Adrenal gland (tissue), 12 donors: Measurements from ENCODE around the gene PDE2A. TPM values are rescaled to one million over a fixed set of nuclear protein-coding genes. Genes with fewer than 3 reads are reported as not detected.

ENCODE experiments used
- DNase-seq, 7 donors: peaks; one replicate each; pipeline ENCODE4 v3.0.0-alpha.2; 2019 to 2020
- H3K27ac ChIP-seq, 5 donors: fragments of 200-600 bp; sonication (generic) in 4 of 5; 1 replicate in 3 of 5; 2 replicates in 2 of 5; pipeline versions ENCODE4 v1.5.1 to v1.8.0; 2016 to 2020; ENCODE audit warnings: mild to moderate bottlenecking in 1 of 5
- H3K27me3 ChIP-seq: fragments of 200-600 bp; 2 replicates; pipeline ENCODE4 v1.8.0; 2021
- H3K36me3 ChIP-seq, 2 donors: fragments of 200-600 bp; replicated peaks in 1 of 2; 1 replicate in 1 of 2; 2 replicates in 1 of 2; pipeline versions ENCODE4 v1.5.1 to v1.8.0; 2018 to 2022
- H3K4me1 ChIP-seq, 2 donors: fragments of 200-600 bp; replicated peaks in 1 of 2; 1 replicate in 1 of 2; 2 replicates in 1 of 2; pipeline versions ENCODE4 v1.5.1 to v1.8.0; 2018 to 2021
- H3K4me3 ChIP-seq, 4 donors: fragments of 200-600 bp; sonication (generic) in 3 of 4; one replicate each; pipeline ENCODE4 v1.5.1; 2016 to 2018
- H3K9me3 ChIP-seq, 3 donors: fragments of 200-600 bp; sonication (generic) in 1 of 3; replicated peaks in 1 of 3; 1 replicate in 2 of 3; 2 replicates in 1 of 3; pipeline versions ENCODE4 v1.5.1 to v1.8.0; 2016 to 2021
- CTCF ChIP-seq, 6 experiments: fragments of 450-650 bp in 4 of 6; fragments of 200-600 bp in 2 of 6; sonication (generic) in 1 of 6; IDR thresholded peaks; 1 replicate in 5 of 6; 2 replicates in 1 of 6; pipeline versions ENCODE4 v1.5.1 to v1.8.0; 2016 to 2021; ENCODE audit warnings: antibody characterized with exemption in 6 of 6, mild to moderate bottlenecking in 2 of 6, moderate library complexity in 1 of 6
- POLR2A ChIP-seq, 2 donors: fragments of 450-650 bp; IDR thresholded peaks; one replicate each; pipeline ENCODE4 v1.6.1; 2017; ENCODE audit warnings: antibody characterized with exemption in 2 of 2, mild to moderate bottlenecking in 2 of 2, moderate library complexity in 1 of 2
- WGBS, 4 donors: extraction: QIAGEN DNeasy Blood & Tissue Kit in 2 of 4; methylation state at CpG; one replicate each; pipeline versions ENCODE4 v1.1.5 to v1.1.7; 2013 to 2017; 5-methylcytosine and 5-hydroxymethylcytosine counted together
- intact Hi-C, 2 donors: fragments of 100-400 bp; cut with DNase I; formaldehyde crosslinking; loops; one replicate each; pipeline versions ENCODE4 v1.14.1 to v1.15.0; 2022 to 2023
- polyA plus RNA-seq, 3 donors: library from polyadenylated mRNA; stranded (reverse); fragments of 200-250 nt in 2 of 3; fragments of 350-450 nt in 1 of 3; fragmentation: Illumina TruSeq in 1 of 3; extraction: RNeasy Lipid Tissue Mini Kit (QIAGEN cat#74804) in 1 of 3; gene quantifications; one replicate each; pipeline ENCODE4 v1.2.3, GENCODE V29; 2013 to 2014
- total RNA-seq, 9 donors: library from RNA; depleted of rRNA in 4 of 9; stranded (reverse); fragments of >200 nt in 4 of 9; fragments of 120-200 nt in 1 of 9; fragmentation: NEBNext Ultra II Directional in 1 of 9; extraction: Animal tissue kit (Norgen Biotek cat#: 25700) in 1 of 9; gene quantifications; one replicate each; pipeline versions ENCODE4 v1.1.0 to v1.2.4, GENCODE V29; 2013 to 2023
- donor health status: healthy with polysubstance abuse.
- donor health status: Bipolar disorder and iron deficiency.
- donor health status: DM: yes; HTN: yes; CAD: no.
- donor health status: DM: no; HTN: no; CAD: no.
- donor health status: DM: no; HTN: no; CAD: no.
- donor health status: DM: yes; HTN: yes; CAD: no.

Gene PDE2A
- total and polyA plus RNA-seq, 12 donors: 11.5 to 226 (median 67.6) TPM

- intact Hi-C loops: loop anchor here (2.0 to 10.0 kb wide), 3 partner anchors 41 to 155 kb away; no protein-coding TSS in a partner anchor
- H3K4me1 ChIP-seq: peaks cover 14 to 48% of the 10 kb centered on the region in 2 donors
- peak overlapping the region in 1 of 5 donors; percentile 91 for H3K27ac ChIP-seq
Measured at GRCh38 chr11:72639502-72640375, 34.5 kb downstream of the PDE2A start.

GRCh38 chr11:72637926-72638325 is 36.3 kb downstream of the PDE2A start:
- peaks cover 16 to 53% of the 10 kb centered on the region in 2 donors for H3K4me1 ChIP-seq
- intact Hi-C loops: no loop called here
- no peaks in the 10 kb centered on the region for H3K9me3 ChIP-seq
- 46 to 84% (median 60%) methylated on average over 5 to 8 of the region's 8 CpGs for WGBS, 4 donors
- H3K36me3 ChIP-seq: no peaks in the 10 kb centered on the region
- no peak overlapping the region for H3K4me3 ChIP-seq
- DNase-seq: peak in 1 of 7 donors; percentile 35
- H3K27ac ChIP-seq: peak overlapping the region in 1 of 5 donors; percentile 91
- TF ChIP-seq POLR2A (IDR thresholded peaks at IDR 0.05): no peak
- TF ChIP-seq CTCF (IDR thresholded peaks at IDR 0.05): no peak
- H3K27me3 ChIP-seq: no peaks in the 10 kb centered on the region

More at GRCh38 chr11:72639502-72640375, 34.5 kb downstream of the PDE2A start:
- WGBS, 4 donors: 59 to 63% (median 60%) methylated on average over 22 to 23 of the region's 23 CpGs
- H3K27me3 ChIP-seq: no peaks in the 10 kb centered on the region
- TF ChIP-seq POLR2A (IDR thresholded peaks at IDR 0.05) (peak in 1 of 2 donors; percentile 15), CTCF (IDR thresholded peaks at IDR 0.05) (no peak)
- peak in 5 of 7 donors; percentile 34 to 66 (median 42) for DNase-seq
- no peaks in the 10 kb centered on the region for H3K36me3 ChIP-seq
- peak overlapping the region in 1 of 4 donors; percentile 67 for H3K4me3 ChIP-seq
- no peaks in the 10 kb centered on the region for H3K9me3 ChIP-seq

- Histone ChIP-seq H3K4me3 (no peak overlapping the region), H3K27me3 (no peaks in the 10 kb centered on the region), H3K27ac (peak overlapping the region in 1 of 5 donors; percentile 91), H3K9me3 (no peaks in the 10 kb centered on the region), H3K4me1 (peaks cover 10 to 56% of the 10 kb centered on the region in 2 donors), H3K36me3 (no peaks in the 10 kb centered on the region)
- DNase-seq: no peak
- intact Hi-C loops: no loop called here
- WGBS, 4 donors: 82 to 91% (median 85%) methylated on average over 2 of the region's 2 CpGs
- no peak for TF ChIP-seq POLR2A (IDR thresholded peaks at IDR 0.05)
- TF ChIP-seq CTCF (IDR thresholded peaks at IDR 0.05): no peak
Measured at GRCh38 chr11:72637198-72637597, 37.0 kb downstream of the PDE2A start.

- H3K4me3 ChIP-seq: no peak overlapping the region
- DNase-seq: no peak
- peaks cover 6 to 53% of the 10 kb centered on the region in 2 donors for H3K4me1 ChIP-seq
- H3K9me3 ChIP-seq: no peaks in the 10 kb centered on the region
- no peaks in the 10 kb centered on the region for H3K27me3 ChIP-seq
- WGBS, 4 donors: 69 to 82% (median 73%) methylated on average over 3 of the region's 3 CpGs
- H3K36me3 ChIP-seq: no peaks in the 10 kb centered on the region
- no peak for TF ChIP-seq CTCF (IDR thresholded peaks at IDR 0.05)
- TF ChIP-seq POLR2A (IDR thresholded peaks at IDR 0.05): no peak
- intact Hi-C loops: no loop called here
- peak overlapping the region in 2 of 5 donors; percentile 42 to 91 for H3K27ac ChIP-seq
Measured at GRCh38 chr11:72636376-72636775, 37.8 kb downstream of the PDE2A start.
